COLO829 (cell line): ENCODE results near the gene IGLL1.
"Not testable (repeated sequence)": the region's sequence is repeated elsewhere in the genome, so short reads cannot be mapped to it uniquely, and the experiment has no call there.

Source experiments
- DNase-seq: peaks from one replicate; pipeline ENCODE4 v3.0.0; 2012; ENCODE audit warnings: low spot score

The IGLL1 gene

DNA sequence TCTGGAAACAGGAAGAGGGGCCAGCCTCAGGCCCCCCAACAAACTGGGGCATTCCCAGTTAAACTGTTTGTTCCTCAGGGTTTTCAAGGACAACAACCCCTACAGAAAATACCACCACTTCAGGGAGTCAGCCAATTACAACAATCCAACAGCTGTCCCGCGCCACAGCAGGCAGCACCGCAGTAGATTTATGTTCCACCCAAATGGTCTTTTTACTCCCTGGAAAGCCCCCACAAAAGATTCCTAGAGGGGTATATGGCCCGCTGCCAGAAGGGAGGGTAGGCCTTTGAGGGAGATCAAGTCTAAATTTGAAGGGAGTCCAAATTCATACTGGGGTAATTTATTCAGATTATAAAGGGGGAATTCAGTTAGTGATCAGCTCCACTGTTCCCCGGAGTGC lies 39.3 kb downstream of the IGLL1 start:
- DNase-seq = not testable (repeated sequence)

DNA sequence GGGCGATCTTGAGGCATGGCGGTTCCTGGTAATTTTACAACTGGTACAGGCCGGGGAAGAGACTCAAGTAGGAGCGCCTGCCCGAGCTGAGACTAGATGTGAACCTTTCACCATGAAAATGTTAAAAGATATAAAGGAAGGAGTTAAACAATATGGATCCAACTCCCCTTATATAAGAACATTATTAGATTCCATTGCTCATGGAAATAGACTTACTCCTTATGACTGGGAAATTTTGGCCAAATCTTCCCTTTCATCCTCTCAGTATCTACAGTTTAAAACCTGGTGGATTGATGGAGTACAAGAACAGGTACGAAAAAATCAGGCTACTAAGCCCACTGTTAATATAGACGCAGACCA lies 40.3 kb downstream of the IGLL1 start:
- not testable (repeated sequence) for DNase-seq

DNA sequence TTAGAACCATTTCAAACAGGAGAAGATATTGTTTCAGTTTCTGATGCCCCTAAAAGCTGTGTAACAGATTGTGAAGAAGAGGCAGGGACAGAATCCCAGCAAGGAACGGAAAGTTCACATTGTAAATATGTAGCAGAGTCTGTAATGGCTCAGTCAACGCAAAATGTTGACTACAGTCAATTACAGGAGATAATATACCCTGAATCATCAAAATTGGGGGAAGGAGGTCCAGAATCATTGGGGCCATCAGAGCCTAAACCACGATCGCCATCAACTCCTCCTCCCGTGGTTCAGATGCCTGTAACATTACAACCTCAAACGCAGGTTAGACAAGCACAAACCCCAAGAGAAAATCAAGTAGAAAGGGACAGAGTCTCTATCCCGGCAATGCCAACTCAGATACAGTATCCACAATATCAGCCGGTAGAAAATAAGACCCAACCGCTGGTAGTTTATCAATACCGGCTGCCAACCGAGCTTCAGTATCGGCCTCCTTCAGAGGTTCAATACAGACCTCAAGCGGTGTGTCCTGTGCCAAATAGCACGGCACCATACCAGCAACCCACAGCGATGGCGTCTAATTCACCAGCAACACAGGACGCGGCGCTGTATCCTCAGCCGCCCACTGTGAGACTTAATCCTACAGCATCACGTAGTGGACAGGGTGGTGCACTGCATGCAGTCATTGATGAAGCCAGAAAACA lies 40.8 kb downstream of the IGLL1 start:
- peak; percentile 77 for DNase-seq

DNA sequence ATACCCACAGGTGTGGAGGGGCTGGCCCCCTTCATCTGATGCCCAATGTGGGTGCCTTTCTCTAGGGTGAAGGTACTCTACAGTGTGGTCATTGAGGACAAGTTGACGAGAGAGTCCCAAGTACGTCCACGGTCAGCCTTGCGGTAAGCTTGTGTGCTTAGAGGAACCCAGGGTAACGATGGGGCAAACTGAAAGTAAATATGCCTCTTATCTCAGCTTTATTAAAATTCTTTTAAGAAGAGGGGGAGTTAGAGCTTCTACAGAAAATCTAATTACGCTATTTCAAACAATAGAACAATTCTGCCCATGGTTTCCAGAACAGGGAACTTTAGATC lies 41.4 kb downstream of the IGLL1 start:
- DNase-seq = not testable (repeated sequence)

DNA sequence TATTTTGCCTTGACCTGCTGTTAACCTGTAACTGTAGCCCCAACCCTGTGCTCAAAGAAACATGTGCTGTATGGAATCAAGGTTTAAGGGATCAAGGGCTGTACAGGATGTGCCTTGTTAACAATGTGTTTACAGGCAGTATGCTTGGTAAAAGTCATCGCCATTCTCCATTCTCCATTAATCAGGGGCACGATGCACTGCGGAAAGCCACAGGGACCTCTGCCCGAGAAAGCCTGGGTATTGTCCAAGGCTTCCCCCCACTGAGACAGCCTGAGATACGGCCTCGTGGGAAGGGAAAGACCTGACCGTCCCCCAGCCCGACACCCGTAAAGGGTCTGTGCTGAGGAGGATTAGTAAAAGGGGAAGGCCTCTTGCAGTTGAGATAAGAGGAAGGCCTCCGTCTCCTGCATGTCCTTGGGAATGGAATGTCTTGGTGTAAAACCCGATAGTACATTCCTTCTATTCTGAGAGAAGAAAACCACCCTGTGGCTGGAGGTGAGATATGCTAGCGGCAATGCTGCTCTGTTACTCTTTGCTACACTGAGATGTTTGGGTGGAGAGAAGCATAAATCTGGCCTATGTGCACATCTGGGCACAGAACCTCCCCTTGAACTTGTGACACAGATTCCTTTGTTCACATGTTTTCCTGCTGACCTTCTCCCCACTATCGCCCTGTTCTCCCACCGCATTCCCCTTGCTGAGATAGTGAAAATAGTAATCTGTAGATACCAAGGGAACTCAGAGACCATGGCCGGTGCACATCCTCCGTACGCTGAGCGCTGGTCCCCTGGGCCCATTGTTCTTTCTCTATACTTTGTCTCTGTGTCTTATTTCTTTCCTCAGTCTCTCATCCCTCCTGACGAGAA lies 42.0 kb downstream of the IGLL1 start:
- DNase-seq = not testable (repeated sequence)

DNA sequence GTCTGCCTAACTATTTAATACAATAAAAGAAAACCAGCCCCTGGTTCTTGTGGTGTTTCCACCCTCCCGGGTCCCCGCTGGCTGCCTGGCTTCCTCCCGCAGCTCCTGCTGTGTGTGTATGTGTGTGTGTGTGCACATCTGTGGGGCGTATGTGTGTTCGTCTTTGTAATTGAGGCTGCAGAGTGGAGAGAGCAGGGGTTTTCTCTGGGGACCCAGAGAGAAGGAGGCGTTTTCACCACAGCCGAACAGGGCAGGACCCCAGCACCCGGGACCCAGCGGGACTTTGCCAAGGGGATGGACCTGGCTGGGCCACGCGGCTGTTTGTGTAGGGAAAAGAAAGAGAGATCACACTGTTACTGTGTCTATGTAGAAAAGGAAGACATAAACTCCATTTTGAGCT lies 42.7 kb downstream of the IGLL1 start:
- no peak for DNase-seq

DNA sequence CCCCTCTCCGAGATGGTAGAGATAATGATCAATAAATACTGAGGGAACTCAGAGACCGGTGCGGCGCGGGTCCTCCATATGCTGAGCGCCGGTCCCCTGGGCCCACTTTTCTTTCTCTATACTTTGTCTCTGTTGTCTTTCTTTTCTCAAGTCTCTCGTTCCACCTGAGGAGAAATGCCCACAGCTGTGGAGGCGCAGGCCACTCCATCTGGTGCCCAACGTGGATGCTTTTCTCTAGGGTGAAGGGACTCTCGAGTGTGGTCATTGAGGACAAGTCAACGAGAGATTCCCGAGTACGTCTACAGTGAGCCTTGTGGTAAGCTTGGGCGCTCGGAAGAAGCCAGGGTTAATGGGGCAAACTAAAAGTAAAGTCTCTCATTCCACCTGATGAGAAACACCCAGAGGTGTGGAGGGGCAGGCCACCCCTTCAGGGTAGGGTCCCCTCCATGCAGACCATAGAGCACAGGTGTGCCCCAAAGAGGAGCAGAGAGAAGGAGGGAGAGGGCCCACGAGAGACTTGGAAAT lies 43.2 kb downstream of the IGLL1 start:
- no peak for DNase-seq

DNA sequence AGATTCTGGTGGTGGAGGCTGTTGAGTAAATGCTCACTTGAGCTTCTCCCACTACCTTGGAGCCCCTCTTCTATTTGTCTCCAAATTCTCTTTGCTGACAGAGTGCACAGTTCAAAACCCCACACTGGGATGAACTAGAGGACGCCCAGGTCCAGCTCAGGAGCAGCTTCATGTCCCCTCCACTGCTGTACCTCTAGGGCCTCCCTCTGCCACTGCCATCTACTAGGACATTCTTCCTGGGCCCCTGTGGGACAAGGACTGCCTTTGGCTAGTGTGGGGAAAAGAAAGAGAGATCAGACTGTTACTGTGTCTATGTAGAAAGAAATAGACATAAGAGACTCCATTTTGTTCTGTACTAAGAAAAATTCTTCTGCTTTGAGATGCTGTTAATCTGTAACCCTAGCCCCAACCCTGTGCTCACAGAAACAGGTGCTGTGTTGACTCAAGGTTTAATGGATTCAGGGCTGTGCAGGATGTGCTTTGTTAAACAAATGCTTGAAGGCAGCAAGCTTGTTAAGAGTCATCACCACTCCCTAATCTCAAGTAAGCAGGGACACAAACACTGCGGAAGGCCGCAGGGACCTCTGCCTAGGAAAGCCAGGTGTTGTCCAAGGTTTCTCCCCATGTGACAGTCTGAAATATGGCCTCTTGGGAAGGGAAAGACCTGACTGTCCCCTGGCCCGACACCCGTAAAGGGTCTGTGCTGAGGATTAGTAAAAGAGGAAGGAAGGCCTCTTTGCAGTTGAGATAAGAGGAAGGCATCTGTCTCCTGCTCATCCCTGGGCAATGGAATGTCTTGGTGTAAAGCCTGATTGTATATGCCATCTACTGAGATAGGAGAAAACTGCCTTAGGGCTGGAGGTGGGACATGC lies 44.1 kb downstream of the IGLL1 start:
- not testable (repeated sequence) for DNase-seq

DNA sequence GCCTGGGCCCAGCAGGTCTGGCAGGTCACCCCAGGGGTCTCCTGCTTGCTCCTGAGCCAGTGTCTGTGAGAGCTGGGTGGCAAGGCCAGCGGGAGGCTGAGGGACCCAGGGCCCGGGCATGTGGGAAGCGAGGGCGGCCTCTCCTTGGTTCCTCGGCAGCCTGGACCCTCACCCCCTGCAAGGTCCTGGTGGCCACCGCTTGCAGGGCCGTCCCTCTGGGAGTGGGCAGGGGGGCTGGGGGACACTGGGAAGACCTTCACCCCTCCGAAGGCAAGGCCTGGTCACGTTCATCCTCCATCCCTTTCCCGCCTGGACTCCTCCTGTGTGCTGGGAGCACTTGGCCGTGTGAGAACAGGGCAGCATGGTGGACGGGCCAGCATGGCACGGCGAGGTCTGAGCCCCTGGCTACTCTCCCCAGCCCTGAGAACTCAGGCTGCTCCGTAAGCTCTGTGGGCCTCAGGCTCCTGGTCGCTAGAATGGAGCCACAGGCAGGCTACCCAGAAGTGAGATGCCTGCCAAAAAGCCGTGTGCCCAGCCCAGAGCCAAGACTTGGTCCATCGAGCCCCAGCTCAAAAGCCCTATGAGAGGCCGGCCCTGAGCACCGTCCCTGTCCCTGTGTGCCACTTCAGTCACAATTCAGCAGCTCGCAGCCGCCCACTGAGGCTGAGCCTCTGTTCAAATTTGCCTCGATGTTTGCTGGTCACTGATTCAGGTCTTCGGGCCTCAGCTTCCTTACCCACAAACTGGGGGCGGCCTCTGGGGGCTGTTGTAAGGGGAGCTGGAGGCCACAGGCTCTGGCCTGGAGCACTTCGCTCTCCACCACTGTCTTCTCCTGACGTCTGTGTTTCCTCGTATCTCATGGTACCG lies 45.0 kb downstream of the IGLL1 start:
- DNase-seq = no peak

DNA sequence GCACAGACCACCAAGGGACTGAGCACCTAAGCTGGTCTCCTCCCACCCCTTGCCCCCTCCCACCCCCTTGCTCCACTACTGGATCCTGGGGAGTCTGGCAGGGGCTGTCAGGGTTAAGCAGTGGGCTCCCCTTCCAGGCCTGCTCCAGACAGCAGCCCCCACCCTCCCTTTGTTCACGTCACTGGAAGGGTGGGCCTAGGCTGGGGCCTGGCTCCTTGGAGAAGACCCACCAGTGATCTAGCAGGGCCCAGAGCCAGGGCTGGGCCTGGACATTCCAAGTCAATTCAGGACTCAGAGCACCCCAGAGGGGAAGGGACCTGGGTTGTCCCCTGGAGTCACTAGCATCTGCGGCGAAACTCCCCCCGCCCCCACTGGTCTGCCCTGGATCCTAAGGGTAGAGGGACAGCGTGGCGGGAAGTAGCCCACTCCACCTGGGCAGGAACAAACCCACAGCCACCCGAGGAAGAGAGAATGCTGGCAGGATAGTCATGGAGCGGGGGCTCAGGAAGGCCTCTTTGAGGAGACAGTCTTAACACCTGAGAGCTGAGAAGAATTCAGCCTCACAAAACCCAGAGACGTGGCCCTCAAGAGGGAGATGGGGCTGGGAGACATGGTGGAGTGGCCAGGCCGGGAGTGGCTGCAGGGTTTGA lies 45.8 kb downstream of the IGLL1 start:
- no peak for DNase-seq

DNA sequence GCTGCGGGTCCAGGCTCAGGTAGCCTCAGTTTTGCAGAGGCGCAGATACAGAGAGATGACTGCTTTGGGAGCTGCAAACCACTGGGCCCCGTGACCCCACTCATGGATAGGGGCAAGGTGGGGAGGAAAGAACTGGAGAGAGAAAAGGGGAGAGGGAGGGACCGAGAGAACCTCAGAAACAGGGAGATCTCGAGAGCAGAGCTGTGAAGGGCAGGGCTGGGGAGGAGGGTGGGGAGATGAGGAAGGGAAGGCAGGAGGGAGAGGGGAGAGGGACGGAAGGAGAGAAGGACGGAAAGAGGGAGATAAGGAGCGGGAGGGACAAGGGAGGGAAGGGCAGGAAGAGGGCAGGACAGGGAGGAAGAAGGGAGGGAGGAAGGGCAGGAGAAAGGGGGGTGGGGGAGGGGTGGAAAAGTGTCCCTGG lies 46.3 kb downstream of the IGLL1 start:
- DNase-seq = no peak

DNA sequence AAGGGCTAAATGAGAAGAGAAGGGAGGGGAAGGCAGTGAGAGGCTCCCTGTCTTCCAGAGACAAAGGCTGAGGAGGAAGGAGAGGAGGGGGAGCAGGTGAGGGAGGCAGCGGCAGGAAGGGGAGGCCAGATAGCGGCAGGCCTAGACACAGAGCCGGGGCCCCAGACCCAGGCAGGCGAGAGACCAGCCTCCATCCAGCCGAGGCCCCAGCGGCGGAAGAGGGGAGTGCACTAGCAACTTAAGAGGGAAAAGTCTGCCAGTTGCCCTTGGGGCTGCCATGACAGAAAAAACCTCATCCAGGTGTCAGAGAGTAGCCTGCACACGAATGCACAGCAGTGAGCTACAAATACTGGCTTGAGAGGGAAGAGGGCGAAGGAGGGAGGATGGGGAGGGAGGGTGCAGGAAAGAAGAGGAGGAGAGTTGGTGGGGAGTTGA lies 46.7 kb downstream of the IGLL1 start:
- no peak for DNase-seq

DNA sequence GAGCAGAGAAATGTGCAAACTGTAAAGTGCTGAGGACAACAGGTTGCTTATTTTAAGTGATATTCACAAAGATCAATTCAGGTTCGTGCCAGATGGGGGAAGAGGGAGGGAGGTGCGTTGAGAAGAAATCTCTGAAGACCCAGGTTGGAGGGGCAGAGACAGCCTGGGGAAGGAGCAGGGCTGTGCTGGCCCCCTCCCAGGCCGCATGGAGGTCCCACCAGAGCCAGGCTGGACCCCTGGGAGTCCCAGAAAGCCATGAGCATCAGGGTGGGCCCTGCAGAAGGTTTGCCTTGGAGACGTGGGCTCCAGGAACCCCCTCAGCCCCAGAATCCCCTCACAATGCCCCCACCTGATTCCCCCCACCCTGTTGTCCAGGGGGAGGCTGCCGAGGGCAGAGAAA lies 47.4 kb downstream of the IGLL1 start:
- DNase-seq = no peak

DNA sequence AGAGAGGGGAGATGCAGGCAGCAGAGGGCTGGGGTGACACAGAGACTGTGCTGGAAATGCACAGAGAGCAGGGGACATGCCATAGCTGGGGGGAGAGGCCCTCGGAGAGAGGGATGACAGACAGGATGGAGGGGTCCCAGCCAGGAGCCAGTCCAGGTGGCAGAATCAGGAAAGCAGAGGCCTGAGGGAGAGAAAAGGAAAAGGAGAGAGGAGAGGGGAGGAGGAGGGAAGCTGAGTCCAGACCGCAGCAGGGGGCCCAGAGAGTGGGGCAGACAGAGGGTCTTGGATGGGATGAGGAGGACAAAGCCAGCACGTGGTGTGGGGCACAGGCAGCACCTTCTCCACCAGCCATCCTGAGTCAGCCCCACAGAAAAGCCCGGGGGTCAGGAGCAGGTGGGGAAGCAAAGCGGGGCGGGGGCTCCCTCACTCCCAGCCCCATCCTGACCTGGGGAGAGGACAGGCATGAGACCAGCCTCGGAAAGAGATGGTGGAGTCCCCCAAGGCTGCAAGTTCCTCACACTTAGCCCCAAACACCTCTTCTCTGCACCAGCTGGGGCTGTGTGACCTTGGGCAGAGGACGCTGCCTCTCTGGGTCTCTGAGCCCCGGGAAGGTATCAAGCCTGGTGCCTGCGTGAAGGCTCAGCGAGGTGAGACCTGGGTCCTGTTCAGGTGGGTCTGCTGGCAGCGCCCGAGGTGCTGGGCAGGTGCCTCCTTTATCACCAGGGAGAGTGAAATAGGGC lies 48.0 kb downstream of the IGLL1 start:
- DNase-seq = no peak

DNA sequence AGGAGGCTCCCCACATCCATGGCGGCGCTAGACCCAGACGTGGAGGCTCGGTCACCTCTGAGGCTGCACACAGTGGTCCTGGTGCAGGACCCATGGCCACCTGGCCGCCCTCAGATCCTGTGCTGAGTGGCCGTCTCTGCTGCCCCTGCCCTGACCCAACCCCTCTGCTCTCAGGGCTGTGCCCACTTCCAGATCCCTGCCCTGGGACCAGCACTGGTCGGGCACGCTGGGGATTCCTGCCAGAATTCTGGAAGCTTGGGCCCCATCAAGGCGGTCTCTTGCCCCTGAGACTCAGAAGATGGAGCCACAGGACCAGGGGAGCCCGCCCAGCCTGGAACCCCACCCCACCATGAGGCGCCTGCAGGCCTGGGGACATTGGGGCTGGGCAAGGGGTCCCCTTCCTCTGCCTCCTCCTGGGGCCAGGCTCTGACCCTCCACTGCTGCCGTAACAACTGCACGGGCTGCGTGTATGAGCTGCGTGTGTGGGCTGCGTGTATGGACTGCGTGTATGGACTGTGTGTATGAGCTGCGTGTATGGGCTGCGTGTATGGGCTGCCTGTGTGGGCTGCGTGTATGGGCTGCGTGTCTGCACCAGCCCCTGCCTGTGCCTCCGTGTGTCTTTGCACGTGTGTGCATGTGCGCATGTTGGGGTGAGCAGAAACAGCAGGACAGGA lies 48.7 kb downstream of the IGLL1 start:
- DNase-seq = no peak

DNA sequence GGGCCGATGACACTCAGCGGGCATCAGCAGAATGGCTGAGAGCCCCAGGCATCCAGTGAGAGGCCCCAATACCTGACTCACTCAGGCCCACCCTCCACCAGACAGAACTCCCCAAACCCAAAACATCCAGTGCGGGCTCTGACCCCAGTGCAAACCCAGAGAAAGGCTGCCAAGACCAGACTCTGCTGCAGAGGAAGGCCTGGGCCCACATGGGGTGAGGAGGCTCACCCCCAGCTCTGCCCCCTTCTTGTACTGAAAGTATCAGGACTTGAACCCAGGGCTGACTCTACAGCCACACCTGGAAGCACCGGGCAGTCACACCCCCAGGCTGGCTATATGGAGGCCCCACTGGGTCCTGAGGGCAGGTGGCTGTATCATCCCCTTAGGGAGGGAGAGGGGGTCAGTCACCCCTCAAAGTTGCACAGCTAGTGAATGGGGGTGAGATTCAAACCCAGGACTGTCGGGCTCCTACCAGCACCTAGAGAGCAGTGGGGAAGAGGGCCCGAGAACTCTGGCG lies 49.3 kb downstream of the IGLL1 start:
- no peak for DNase-seq

DNA sequence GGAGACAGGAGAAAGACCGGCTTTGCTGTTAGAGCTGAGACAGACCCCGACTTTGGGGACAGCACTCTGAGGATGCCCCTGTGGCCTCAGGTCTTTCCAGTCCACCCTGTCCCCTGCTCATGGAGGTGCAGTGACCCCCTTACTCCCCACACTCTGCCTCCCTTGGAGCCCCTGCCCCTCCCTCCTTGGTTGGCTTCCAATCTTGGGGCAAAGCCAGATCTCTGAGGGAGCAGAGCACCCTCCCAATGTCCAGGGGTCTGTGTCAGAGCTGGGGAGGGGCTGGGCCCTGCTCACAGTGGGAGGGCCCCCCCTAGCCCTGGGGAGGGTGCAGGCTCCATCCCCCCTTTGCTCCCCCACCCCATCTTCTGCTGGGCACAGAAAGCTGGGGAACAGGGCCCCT lies 50.0 kb downstream of the IGLL1 start:
- no peak for DNase-seq

DNA sequence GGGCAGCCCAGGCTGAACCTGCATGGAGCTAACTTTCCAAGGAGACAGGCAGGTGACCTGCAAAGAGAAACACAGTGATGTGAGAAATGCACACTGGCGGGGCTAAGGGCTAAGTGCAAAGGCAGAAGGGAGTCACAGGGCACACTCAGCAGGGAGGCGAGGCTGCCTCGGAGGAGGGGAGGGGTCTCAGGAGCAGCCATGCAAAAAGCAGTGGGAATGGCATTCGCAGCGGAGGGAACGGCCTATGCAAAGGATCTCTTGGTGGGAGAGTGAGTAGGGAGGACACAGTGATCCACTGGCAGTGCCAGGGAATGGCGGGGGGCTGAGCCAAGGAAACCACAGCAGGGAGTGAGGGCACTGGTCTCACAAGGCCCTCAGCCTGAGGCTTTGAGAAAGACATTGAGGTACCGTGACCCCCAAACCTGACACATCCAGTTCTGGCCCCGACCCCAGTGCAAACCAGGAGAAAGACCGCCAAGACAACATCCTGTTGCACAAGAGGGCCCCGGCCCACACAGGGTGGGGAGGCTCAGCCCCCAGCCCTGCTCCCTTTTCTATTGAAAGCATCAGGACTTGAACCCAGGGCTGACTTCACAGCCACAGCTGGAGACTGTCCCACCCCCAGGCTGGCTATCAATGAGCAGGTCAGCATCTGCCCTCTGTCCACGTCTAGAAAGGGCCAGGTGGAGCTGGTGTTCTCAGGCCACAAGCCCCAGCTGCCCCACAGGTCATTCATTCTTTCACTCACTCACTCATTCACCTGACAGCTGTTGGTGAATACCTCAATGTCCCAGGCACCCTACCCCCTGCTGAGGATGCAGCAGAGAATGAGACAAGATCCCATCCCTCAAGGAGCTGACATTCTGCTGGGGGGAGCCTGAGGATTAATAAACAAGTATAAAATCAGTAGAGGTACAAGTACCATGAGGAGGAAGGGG lies 50.7 kb downstream of the IGLL1 start:
- no peak for DNase-seq
